GM19025 (cell line): ENCODE results near the gene CEP295NL.
"Not testable (repeated sequence)": the region's sequence is repeated elsewhere in the genome, so short reads cannot be mapped to it uniquely, and the experiment has no call there.

Experiments
- ATAC-seq: cut with Tn5 transposase; IDR thresholded peaks from one replicate; pipeline ENCODE4 v1.9.1; 2021; ENCODE audit warnings: mild to moderate bottlenecking, low read depth, moderate library complexity; ENCODE audit not compliant: unreplicated experiment

The CEP295NL gene

GRCh38 chr17:78873519-78874340 lies 29.3 kb downstream of the CEP295NL start:
- ATAC-seq, result no peak

- no peak for ATAC-seq
Observed at GRCh38 chr17:78872486-78872885, 30.5 kb downstream of the CEP295NL start.

GRCh38 chr17:78870621-78871020 lies 32.4 kb downstream of the CEP295NL start:
- ATAC-seq, result no peak

GRCh38 chr17:78868391-78868790 lies 34.6 kb downstream of the CEP295NL start:
- no peak for ATAC-seq

GRCh38 chr17:78867046-78867445 lies 36.0 kb downstream of the CEP295NL start:
- ATAC-seq, result not testable (repeated sequence)

GRCh38 chr17:78865682-78866390 lies 37.2 kb downstream of the CEP295NL start:
- ATAC-seq, result no peak

GRCh38 chr17:78864117-78864516 lies 38.9 kb downstream of the CEP295NL start:
- no peak for ATAC-seq

GRCh38 chr17:78862073-78863023 lies 40.7 kb downstream of the CEP295NL start:
- ATAC-seq, result no peak

GRCh38 chr17:78861229-78861628 lies 41.8 kb downstream of the CEP295NL start:
- ATAC-seq, result no peak

GRCh38 chr17:78859051-78859450 lies 44.0 kb downstream of the CEP295NL start:
- ATAC-seq, result no peak

GRCh38 chr17:78857266-78857665 lies 45.7 kb downstream of the CEP295NL start:
- ATAC-seq, result no peak

- no peak for ATAC-seq
Observed at GRCh38 chr17:78855561-78856165, 47.3 kb downstream of the CEP295NL start.

GRCh38 chr17:78854508-78854907 lies 48.5 kb downstream of the CEP295NL start:
- ATAC-seq, result no peak

- ATAC-seq, result no peak
Observed at GRCh38 chr17:78853926-78854394, 49.0 kb downstream of the CEP295NL start.

- ATAC-seq, result no peak
Observed at GRCh38 chr17:78852709-78853121, 50.3 kb downstream of the CEP295NL start.

- no peak for ATAC-seq
Observed at GRCh38 chr17:78849026-78849425, 54.0 kb downstream of the CEP295NL start.

- ATAC-seq, result no peak
Observed at GRCh38 chr17:78847052-78847451, 55.9 kb downstream of the CEP295NL start.

- ATAC-seq, result no peak
Observed at GRCh38 chr17:78844301-78845005, 58.5 kb downstream of the CEP295NL start.

GRCh38 chr17:78842881-78843565 lies 60.0 kb downstream of the CEP295NL start:
- no peak for ATAC-seq
